Measurements from ENCODE around the gene SPACA7. TPM values are rescaled to one million over a fixed set of nuclear protein-coding genes. Genes with fewer than 3 reads are reported as not detected.
A peak's percentile ranks its signal among the peaks of the same experiment; 100 is the strongest.

SPACA7 gene
- total and polyA plus RNA-seq, 4 donors, result not detected

- no peak for TF ChIP-seq CTCF (IDR thresholded peaks at IDR 0.05; ENCODE audit: control extremely low read depth, extremely low read depth)
- H3K36me3 ChIP-seq (ENCODE audit: control insufficient read depth in 4 of 4, insufficient read depth in 4 of 4, low read length in 4 of 4), result no peaks in the 10 kb centered on the region
- H3K9me3 ChIP-seq (ENCODE audit: control insufficient read depth in 4 of 4, insufficient read depth in 3 of 4, low read length in 3 of 4), result no peaks in the 10 kb centered on the region
- H3K4me1 ChIP-seq (ENCODE audit: control insufficient read depth in 5 of 5, insufficient read depth in 5 of 5, low read length in 5 of 5), result peaks cover 0 to 8% (median 0%) of the 10 kb centered on the region in 5 donors
- peaks cover 0 to 81% (median 46%) of the 10 kb centered on the region in 3 donors for H3K27me3 ChIP-seq (ENCODE audit: control insufficient read depth in 3 of 3, insufficient read depth in 3 of 3, low read length in 2 of 3)
- H3K9ac ChIP-seq (ENCODE audit: insufficient read depth in 1 of 2, low read length in 2 of 2), result no peak overlapping the region
- WGBS, 2 donors, result 66 to 79% methylated on average over 6 of the region's 6 CpGs
- H3K4me3 ChIP-seq, result no peak overlapping the region
- ATAC-seq (ENCODE audit: insufficient read depth, low FRiP score) (no peak), DNase-seq (no peak)
- H3K27ac ChIP-seq (ENCODE audit: low read depth in 1 of 2, low read length in 1 of 2), result no peak overlapping the region
These were observed 46.8 kb upstream of the SPACA7 start for GRCh38 chr13:112329376-112329775.

- Histone ChIP-seq H3K4me1 (ENCODE audit: control insufficient read depth in 5 of 5, insufficient read depth in 5 of 5, low read length in 5 of 5) (peaks cover 0 to 8% (median 0%) of the 10 kb centered on the region in 5 donors), H3K4me3 (no peak overlapping the region), H3K27me3 (ENCODE audit: control insufficient read depth in 3 of 3, insufficient read depth in 3 of 3, low read length in 2 of 3) (peaks cover 0 to 82% (median 46%) of the 10 kb centered on the region in 3 donors), H3K36me3 (ENCODE audit: control insufficient read depth in 4 of 4, insufficient read depth in 4 of 4, low read length in 4 of 4) (no peaks in the 10 kb centered on the region), H3K9ac (ENCODE audit: insufficient read depth in 1 of 2, low read length in 2 of 2) (no peak overlapping the region), H3K27ac (ENCODE audit: low read depth in 1 of 2, low read length in 1 of 2) (no peak overlapping the region), H3K9me3 (ENCODE audit: control insufficient read depth in 4 of 4, insufficient read depth in 3 of 4, low read length in 3 of 4) (no peaks in the 10 kb centered on the region)
- ATAC-seq (ENCODE audit: insufficient read depth, low FRiP score) (no peak), DNase-seq (no peak)
- no peak for TF ChIP-seq CTCF (IDR thresholded peaks at IDR 0.05; ENCODE audit: control extremely low read depth, extremely low read depth)
- 53 to 70% methylated on average over 19 of the region's 19 CpGs for WGBS, 2 donors
These were observed 46.1 kb upstream of the SPACA7 start for GRCh38 chr13:112330066-112330465.

GRCh38 chr13:112330479-112331381, 45.4 kb upstream of the SPACA7 start:
- ATAC-seq (ENCODE audit: insufficient read depth, low FRiP score), result no peak
- WGBS, 2 donors, result 8 to 26% methylated on average over 66 to 78 of the region's 78 CpGs

More at GRCh38 chr13:112330479-112331381, 45.4 kb upstream of the SPACA7 start:
- Histone ChIP-seq H3K4me3 (no peak overlapping the region), H3K4me1 (ENCODE audit: control insufficient read depth in 5 of 5, insufficient read depth in 5 of 5, low read length in 5 of 5) (peaks cover 0 to 8% (median 0%) of the 10 kb centered on the region in 5 donors), H3K9ac (ENCODE audit: insufficient read depth in 1 of 2, low read length in 2 of 2) (no peak overlapping the region), H3K9me3 (ENCODE audit: control insufficient read depth in 4 of 4, insufficient read depth in 3 of 4, low read length in 3 of 4) (peaks cover 0 to 3% (median 0%) of the 10 kb centered on the region in 4 donors), H3K36me3 (ENCODE audit: control insufficient read depth in 4 of 4, insufficient read depth in 4 of 4, low read length in 4 of 4) (no peaks in the 10 kb centered on the region), H3K27me3 (ENCODE audit: control insufficient read depth in 3 of 3, insufficient read depth in 3 of 3, low read length in 2 of 3) (peaks cover 0 to 75% (median 42%) of the 10 kb centered on the region in 3 donors), H3K27ac (ENCODE audit: low read depth in 1 of 2, low read length in 1 of 2) (no peak overlapping the region)
- peak in 1 of 3 donors; percentile 13 for DNase-seq
- TF ChIP-seq CTCF (IDR thresholded peaks at IDR 0.05; ENCODE audit: control extremely low read depth, extremely low read depth), result no peak

All from lung (tissue), 12 donors.